HCT116 (cell line): ENCODE data around the gene SRPK3. TPM values are rescaled to one million over a fixed set of nuclear protein-coding genes. Genes with fewer than 3 reads are reported as not detected.

ENCODE experiments used
- ATAC-seq: fragments of 200-7000 bp; cut with Tn5 transposase; 2 replicates; pipeline ENCODE4 v1.9.1; 2020; ENCODE audit warnings: mild to moderate bottlenecking, moderate library complexity
- BruUV-seq: library from RNA; stranded (reverse); fragments of 400-500 nt; replicated peaks from 2 replicates; lab custom pipeline; 2021; lab: Mats Ljungman, UMichigan
- CTCF ChIA-PET: fragments of 300-600 bp; sonication (Branson Sonifier 250); formaldehyde crosslinking; loops from one replicate; lab custom pipeline; 2021; ENCODE audit warnings: antibody characterized with exemption; lab: Charles Lee
- POLR2A ChIA-PET: fragments of 300-600, 350-600 bp; sonication (Branson Sonifier 250); formaldehyde crosslinking; loops from one replicate; lab custom pipeline; 2021; ENCODE audit warnings: antibody characterized with exemption; lab: Charles Lee
- RAD21 ChIA-PET, 2 experiments: fragments of 300-600 bp; sonication (Branson Sonifier 250); formaldehyde crosslinking; loops; one replicate each; lab custom pipeline; 2023; ENCODE audit warnings: low total read pairs in 2 of 2; ENCODE audit not compliant: uncharacterized antibody in 2 of 2, unreplicated experiment in 2 of 2, low non-redundant PET in 1 of 2; lab: Charles Lee
- DNase-seq: peaks from one replicate; pipeline ENCODE4 v3.0.0-alpha.2; 2010; ENCODE audit warnings: low read depth, low spot score
- H2AFZ ChIP-seq: fragments of 200-600 bp; shearing (Covaris generic), sonication (generic); 2 replicates; pipeline ENCODE4 v1.6.1; 2017; ENCODE audit warnings: low read depth, mixed run types, mixed read lengths, antibody characterized with exemption, low read length; ENCODE audit not compliant: poor library complexity, severe bottlenecking
- H3K27ac ChIP-seq: 2 replicates; pipeline ENCODE4 v1.5.1; 2012; ENCODE audit warnings: low read depth, low read length
- H3K27me3 ChIP-seq: fragments of 200-600 bp; sonication (generic); 2 replicates; pipeline ENCODE4 v1.6.1; 2016; ENCODE audit warnings: mixed run types, low read length, mixed read lengths; ENCODE audit not compliant: insufficient read depth
- H3K36me3 ChIP-seq, 2 experiments: fragments of 200-500 bp in 1 of 2; fragments of 200-600 bp in 1 of 2; sonication (Bioruptor generic) in 1 of 2; sonication (generic) in 1 of 2; 2 replicates each; pipeline versions ENCODE4 v1.5.1 to v1.6.1; 2014 to 2016; ENCODE audit warnings: low read length in 2 of 2, inconsistent platforms in 1 of 2, mixed read lengths in 1 of 2, mixed run types in 1 of 2; ENCODE audit not compliant: insufficient read depth in 2 of 2, control insufficient read depth in 1 of 2
- H3K4me1 ChIP-seq, 2 experiments: fragments of 200-600 bp in 1 of 2; sonication (generic) in 1 of 2; 2 replicates each; pipeline versions ENCODE4 v1.5.1 to v1.6.1; 2012 to 2017; ENCODE audit warnings: low read length in 2 of 2, inconsistent platforms in 1 of 2, mild to moderate bottlenecking in 1 of 2, mixed read lengths in 1 of 2, mixed run types in 1 of 2, moderate library complexity in 1 of 2; ENCODE audit not compliant: insufficient read depth in 2 of 2, control insufficient read depth in 1 of 2
- H3K4me2 ChIP-seq: fragments of 200-600 bp; sonication (generic); 2 replicates; pipeline ENCODE4 v1.6.1; 2017; ENCODE audit warnings: mixed run types, low read length, mixed read lengths
- H3K4me3 ChIP-seq, 2 experiments: fragments of 200-600 bp in 1 of 2; sonication (generic) in 1 of 2; replicated peaks in 1 of 2; 2 replicates each; pipeline ENCODE4 v1.5.1; 2011 to 2016; ENCODE audit warnings: low read length in 2 of 2, control low read depth in 1 of 2, low read depth in 1 of 2, mild to moderate bottlenecking in 1 of 2, mixed read lengths in 1 of 2, mixed run types in 1 of 2
- H3K79me2 ChIP-seq: fragments of 200-600 bp; sonication (generic); 2 replicates; pipeline ENCODE4 v1.6.1; 2017; ENCODE audit warnings: mild to moderate bottlenecking, mixed run types, low read length, moderate library complexity, mixed read lengths; ENCODE audit not compliant: insufficient read depth
- H3K9ac ChIP-seq: fragments of 200-600 bp; sonication (generic); 2 replicates; pipeline ENCODE4 v1.6.1; 2016; ENCODE audit warnings: low read length, mixed read lengths
- H3K9me2 ChIP-seq: fragments of 200-600 bp; sonication (generic), shearing (Covaris generic); 2 replicates; pipeline ENCODE4 v1.6.1; 2017; ENCODE audit warnings: mixed run types, mild to moderate bottlenecking, moderate library complexity; ENCODE audit not compliant: insufficient read depth
- H3K9me3 ChIP-seq, 2 experiments: fragments of 200-500 bp in 1 of 2; fragments of 200-600 bp in 1 of 2; sonication (Bioruptor generic) in 1 of 2; sonication (generic) in 1 of 2; 2 replicates each; pipeline ENCODE4 v1.6.1; 2014 to 2017; ENCODE audit warnings: low read length in 2 of 2, mixed read lengths in 2 of 2, inconsistent platforms in 1 of 2, low read depth in 1 of 2, mild to moderate bottlenecking in 1 of 2, mixed run types in 1 of 2, moderate library complexity in 1 of 2; ENCODE audit not compliant: control insufficient read depth in 1 of 2, insufficient read depth in 1 of 2
- H4K20me1 ChIP-seq: fragments of 200-600 bp; sonication (generic), shearing (Covaris generic); 2 replicates; pipeline ENCODE4 v1.6.1; 2017; ENCODE audit warnings: mixed run types, mild to moderate bottlenecking, moderate library complexity; ENCODE audit not compliant: insufficient read depth
- CBX3 ChIP-seq: IDR thresholded peaks from 2 replicates; pipeline ENCODE4 v1.6.1; 2012; ENCODE audit warnings: low read depth
- EGR1 ChIP-seq: IDR thresholded peaks from 2 replicates; pipeline ENCODE4 v1.6.1; 2012; ENCODE audit warnings: low read depth
- ELF1 ChIP-seq: IDR thresholded peaks from 2 replicates; pipeline ENCODE4 v1.6.1; 2012; ENCODE audit warnings: low read depth, borderline replicate concordance
- EZH2 ChIP-seq: fragments of 200-600 bp; sonication (generic); IDR thresholded peaks from 2 replicates; pipeline ENCODE4 v1.6.1; 2017; ENCODE audit warnings: antibody characterized with exemption, mixed run types
- EZH2phosphoT487 ChIP-seq: fragments of 200-600 bp; IDR thresholded peaks from 2 replicates; pipeline ENCODE4 v1.6.1; 2018; ENCODE audit warnings: antibody characterized with exemption, borderline replicate concordance
- FOSL1 ChIP-seq: IDR thresholded peaks from 2 replicates; pipeline ENCODE4 v1.6.1; 2012; ENCODE audit warnings: low read depth
- JUND ChIP-seq: IDR thresholded peaks from 2 replicates; pipeline ENCODE4 v1.6.1; 2012
- POLR2A ChIP-seq: IDR thresholded peaks from 2 replicates; pipeline ENCODE4 v1.7.0; 2011; ENCODE audit warnings: borderline replicate concordance; ENCODE audit not compliant: insufficient read depth, insufficient read length; ENCODE audit errors: extremely low read depth
- POLR2AphosphoS5 ChIP-seq: IDR thresholded peaks from 2 replicates; pipeline ENCODE4 v1.6.1; 2011; ENCODE audit warnings: mild to moderate bottlenecking, low read depth, low read length, moderate library complexity
- SP1 ChIP-seq: IDR thresholded peaks from 2 replicates; pipeline ENCODE4 v1.6.1; 2012; ENCODE audit warnings: low read depth
- SRF ChIP-seq: IDR thresholded peaks from 2 replicates; pipeline ENCODE4 v1.6.1; 2012; ENCODE audit warnings: low read depth
- TCF7L2 ChIP-seq: IDR thresholded peaks from 2 replicates; pipeline ENCODE4 v1.7.0; 2011; ENCODE audit warnings: borderline replicate concordance, inconsistent platforms; ENCODE audit not compliant: insufficient read depth, insufficient read length; ENCODE audit errors: extremely low read depth
- YY1 ChIP-seq: IDR thresholded peaks from 2 replicates; pipeline ENCODE4 v1.6.1; 2011; ENCODE audit warnings: low read length, low read depth, moderate library complexity, mild to moderate bottlenecking; ENCODE audit not compliant: insufficient replicate concordance; ENCODE audit errors: extremely low read depth
- ZFX ChIP-seq: fragments of 450-650 bp; IDR thresholded peaks from 2 replicates; pipeline ENCODE4 v1.6.1; 2017
- ZNF274 ChIP-seq: fragments of 200-500 bp; sonication (Bioruptor generic); IDR thresholded peaks from 2 replicates; pipeline ENCODE4 v1.6.1; 2014; ENCODE audit warnings: mild to moderate bottlenecking, low read depth, low read length, inconsistent platforms
- intact Hi-C: fragments of 100-400 bp; cut with micrococcal nuclease; formaldehyde crosslinking; loops from 2 replicates; pipeline ENCODE4 v1.10.0; 2022
- total RNA-seq: library from RNA; stranded (reverse); gene quantifications from one replicate; pipeline ENCODE4 v1.2.1, GENCODE V29; 2021; ENCODE audit not compliant: unreplicated experiment
- TF ChIP-seq, protein P1 (sequence below): IDR thresholded peaks from 2 replicates; pipeline ENCODE4 v1.6.1; 2012
- TF ChIP-seq, protein P2 (sequence below): IDR thresholded peaks from 2 replicates; pipeline ENCODE4 v1.6.1; 2011; ENCODE audit warnings: mild to moderate bottlenecking, low read length, moderate library complexity; ENCODE audit not compliant: insufficient replicate concordance; ENCODE audit errors: extremely low read depth
- TF ChIP-seq, protein P3 (sequence below), 3 experiments: fragments of 200-600 bp in 1 of 3; sonication (generic) in 1 of 3; IDR thresholded peaks in 2 of 3; conservative IDR thresholded peaks in 1 of 3; 2 replicates each; pipeline ENCODE4 v1.5.1; 2012 to 2017; ENCODE audit warnings: low read depth in 2 of 3, low read length in 2 of 3, antibody characterized with exemption in 1 of 3, borderline replicate concordance in 1 of 3, control low read depth in 1 of 3, mild to moderate bottlenecking in 1 of 3, mixed read lengths in 1 of 3, mixed run types in 1 of 3, moderate library complexity in 1 of 3; ENCODE audit not compliant: insufficient read depth in 1 of 3
- TF ChIP-seq, protein P4 (sequence below): IDR thresholded peaks from 2 replicates; pipeline ENCODE4 v1.6.1; 2012

Gene SRPK3
- total RNA-seq, 1 experiment from 2014 or later, result not detected

DNA sequence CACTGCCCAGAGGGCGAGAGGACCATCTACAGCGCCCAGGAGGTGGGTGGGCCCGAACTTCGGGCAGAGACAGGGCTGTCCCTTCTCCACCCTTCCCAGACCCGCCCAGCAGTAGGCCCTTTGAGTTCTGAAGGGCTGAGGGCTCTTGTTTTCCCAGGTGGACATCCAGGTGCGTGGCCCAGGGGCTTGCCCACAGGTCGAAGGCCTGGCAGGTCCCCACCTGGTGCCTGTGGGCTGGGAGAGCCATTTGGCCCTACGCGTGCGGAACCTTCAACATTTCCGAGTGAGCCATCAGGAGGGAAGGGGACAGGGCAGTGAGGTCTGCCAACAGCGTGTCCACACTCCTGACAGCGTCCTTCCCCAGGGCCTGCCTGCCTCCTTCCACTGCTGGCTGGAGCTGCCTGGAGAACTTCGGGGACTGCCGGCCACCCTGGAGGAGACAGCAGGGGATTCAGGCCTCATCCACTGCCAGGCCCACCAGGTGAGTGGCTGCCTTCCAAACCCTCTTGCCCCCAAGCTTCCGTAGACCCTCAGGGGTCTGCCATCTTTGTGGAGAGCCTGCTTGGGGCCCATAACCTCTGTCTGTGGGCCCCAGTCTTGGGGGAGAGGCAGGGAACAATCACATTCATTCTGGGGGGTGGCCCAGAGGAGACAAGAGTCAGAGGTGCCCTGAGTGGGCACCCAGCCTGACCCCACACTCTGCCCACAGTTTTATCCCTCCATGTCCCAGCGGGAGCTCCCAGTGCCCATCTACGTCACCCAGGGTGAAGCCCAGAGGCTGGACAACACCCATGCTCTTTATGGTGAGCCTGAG is 10.0 kb upstream of the SRPK3 start:
- RAD21 ChIA-PET, result no interaction called here
- ATAC-seq (no peak), DNase-seq (no peak)
- H3K9me2 ChIP-seq, result no peaks in the 10 kb centered on the region
- no peaks in the 10 kb centered on the region for H3K36me3 ChIP-seq
- intact Hi-C loops, result no loop called here
- H3K4me2 ChIP-seq, result no peak overlapping the region
- H3K9me3 ChIP-seq, result no peaks in the 10 kb centered on the region
- no peak overlapping the region for H3K27ac ChIP-seq
- no peak overlapping the region for H3K4me3 ChIP-seq
- CTCF ChIA-PET, result no interaction called here
- no TSS peak for BruUV-seq
- no peaks in the 10 kb centered on the region for H3K27me3 ChIP-seq
- TF ChIP-seq POLR2A (no peak), YY1 (no peak), ZFX (no peak), FOSL1 (no peak), ZNF274 (no peak), JUND (no peak), EZH2 (no peak), EZH2phosphoT487 (no peak), ELF1 (no peak), CBX3 (no peak), SRF (no peak), POLR2AphosphoS5 (no peak), EGR1 (no peak), SP1 (no peak), TCF7L2 (no peak)
- TF ChIP-seq, protein P1, sequence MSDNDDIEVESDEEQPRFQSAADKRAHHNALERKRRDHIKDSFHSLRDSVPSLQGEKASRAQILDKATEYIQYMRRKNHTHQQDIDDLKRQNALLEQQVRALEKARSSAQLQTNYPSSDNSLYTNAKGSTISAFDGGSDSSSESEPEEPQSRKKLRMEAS, result no peak
- TF ChIP-seq, protein P2, sequence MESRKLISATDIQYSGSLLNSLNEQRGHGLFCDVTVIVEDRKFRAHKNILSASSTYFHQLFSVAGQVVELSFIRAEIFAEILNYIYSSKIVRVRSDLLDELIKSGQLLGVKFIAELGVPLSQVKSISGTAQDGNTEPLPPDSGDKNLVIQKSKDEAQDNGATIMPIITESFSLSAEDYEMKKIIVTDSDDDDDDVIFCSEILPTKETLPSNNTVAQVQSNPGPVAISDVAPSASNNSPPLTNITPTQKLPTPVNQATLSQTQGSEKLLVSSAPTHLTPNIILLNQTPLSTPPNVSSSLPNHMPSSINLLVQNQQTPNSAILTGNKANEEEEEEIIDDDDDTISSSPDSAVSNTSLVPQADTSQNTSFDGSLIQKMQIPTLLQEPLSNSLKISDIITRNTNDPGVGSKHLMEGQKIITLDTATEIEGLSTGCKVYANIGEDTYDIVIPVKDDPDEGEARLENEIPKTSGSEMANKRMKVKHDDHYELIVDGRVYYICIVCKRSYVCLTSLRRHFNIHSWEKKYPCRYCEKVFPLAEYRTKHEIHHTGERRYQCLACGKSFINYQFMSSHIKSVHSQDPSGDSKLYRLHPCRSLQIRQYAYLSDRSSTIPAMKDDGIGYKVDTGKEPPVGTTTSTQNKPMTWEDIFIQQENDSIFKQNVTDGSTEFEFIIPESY, result no peak
- TF ChIP-seq, protein P3, sequence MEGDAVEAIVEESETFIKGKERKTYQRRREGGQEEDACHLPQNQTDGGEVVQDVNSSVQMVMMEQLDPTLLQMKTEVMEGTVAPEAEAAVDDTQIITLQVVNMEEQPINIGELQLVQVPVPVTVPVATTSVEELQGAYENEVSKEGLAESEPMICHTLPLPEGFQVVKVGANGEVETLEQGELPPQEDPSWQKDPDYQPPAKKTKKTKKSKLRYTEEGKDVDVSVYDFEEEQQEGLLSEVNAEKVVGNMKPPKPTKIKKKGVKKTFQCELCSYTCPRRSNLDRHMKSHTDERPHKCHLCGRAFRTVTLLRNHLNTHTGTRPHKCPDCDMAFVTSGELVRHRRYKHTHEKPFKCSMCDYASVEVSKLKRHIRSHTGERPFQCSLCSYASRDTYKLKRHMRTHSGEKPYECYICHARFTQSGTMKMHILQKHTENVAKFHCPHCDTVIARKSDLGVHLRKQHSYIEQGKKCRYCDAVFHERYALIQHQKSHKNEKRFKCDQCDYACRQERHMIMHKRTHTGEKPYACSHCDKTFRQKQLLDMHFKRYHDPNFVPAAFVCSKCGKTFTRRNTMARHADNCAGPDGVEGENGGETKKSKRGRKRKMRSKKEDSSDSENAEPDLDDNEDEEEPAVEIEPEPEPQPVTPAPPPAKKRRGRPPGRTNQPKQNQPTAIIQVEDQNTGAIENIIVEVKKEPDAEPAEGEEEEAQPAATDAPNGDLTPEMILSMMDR (IDR thresholded peaks at IDR 0.05 in 2 of 3, conservative IDR thresholded peaks at IDR 0.05 in 1 of 3; ENCODE audit: borderline replicate concordance in 1 of 3, insufficient read depth in 1 of 3, low read depth in 2 of 3, low read length in 2 of 3), result no peak
- TF ChIP-seq, protein P4, sequence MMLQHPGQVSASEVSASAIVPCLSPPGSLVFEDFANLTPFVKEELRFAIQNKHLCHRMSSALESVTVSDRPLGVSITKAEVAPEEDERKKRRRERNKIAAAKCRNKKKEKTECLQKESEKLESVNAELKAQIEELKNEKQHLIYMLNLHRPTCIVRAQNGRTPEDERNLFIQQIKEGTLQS, result no peak
- H4K20me1 ChIP-seq, result no peaks in the 10 kb centered on the region
- H3K79me2 ChIP-seq, result no peaks in the 10 kb centered on the region
- no peak overlapping the region for H2AFZ ChIP-seq
- POLR2A ChIA-PET, result no interaction called here
- H3K4me1 ChIP-seq, result no peaks in the 10 kb centered on the region; a peak in 1 of 4 replicates
- no peak overlapping the region for H3K9ac ChIP-seq
